Measurements from ENCODE around the gene CUX1.
"Not testable (repeated sequence)": the region's sequence is repeated elsewhere in the genome, so short reads cannot be mapped to it uniquely, and the experiment has no call there.

Gene CUX1

GRCh38 chr7:101975046-101975445, 157.6 kb downstream of the CUX1 start:
- in situ Hi-C loops (cut with MboI; ENCODE audit: low sequenced_read_pairs): no loop called here

GRCh38 chr7:101976411-101976810, 159.0 kb downstream of the CUX1 start:
- in situ Hi-C loops (cut with MboI; ENCODE audit: low sequenced_read_pairs): no loop called here

- in situ Hi-C loops (cut with MboI; ENCODE audit: low sequenced_read_pairs): no loop called here
Measured at GRCh38 chr7:101977249-101977648, 159.8 kb downstream of the CUX1 start.

- in situ Hi-C loops (cut with MboI; ENCODE audit: low sequenced_read_pairs): no loop called here
Measured at GRCh38 chr7:101978683-101979082, 161.3 kb downstream of the CUX1 start.

- in situ Hi-C loops (cut with MboI; ENCODE audit: low sequenced_read_pairs): no loop called here
Measured at GRCh38 chr7:101983147-101983811, 165.9 kb downstream of the CUX1 start.

GRCh38 chr7:101984133-101984879, 166.9 kb downstream of the CUX1 start:
- in situ Hi-C loops (cut with MboI; ENCODE audit: low sequenced_read_pairs): no loop called here

GRCh38 chr7:101985057-101985902, 167.9 kb downstream of the CUX1 start:
- in situ Hi-C loops (cut with MboI; ENCODE audit: low sequenced_read_pairs): no loop called here

GRCh38 chr7:101985903-101986734, 168.7 kb downstream of the CUX1 start:
- in situ Hi-C loops (cut with MboI; ENCODE audit: low sequenced_read_pairs): no loop called here

GRCh38 chr7:101987494-101987893, 170.1 kb downstream of the CUX1 start:
- in situ Hi-C loops (cut with MboI; ENCODE audit: low sequenced_read_pairs): no loop called here

GRCh38 chr7:101988060-101988459, 170.6 kb downstream of the CUX1 start:
- in situ Hi-C loops (cut with MboI; ENCODE audit: low sequenced_read_pairs): not testable (repeated sequence)

- in situ Hi-C loops (cut with MboI; ENCODE audit: low sequenced_read_pairs): no loop called here
Measured at GRCh38 chr7:101988513-101988912, 171.1 kb downstream of the CUX1 start.

- in situ Hi-C loops (cut with MboI; ENCODE audit: low sequenced_read_pairs): no loop called here
Measured at GRCh38 chr7:101989101-101989500, 171.7 kb downstream of the CUX1 start.

- in situ Hi-C loops (cut with MboI; ENCODE audit: low sequenced_read_pairs): no loop called here
Measured at GRCh38 chr7:101990811-101991418, 173.5 kb downstream of the CUX1 start.

- in situ Hi-C loops (cut with MboI; ENCODE audit: low sequenced_read_pairs): no loop called here
Measured at GRCh38 chr7:101991860-101992259, 174.4 kb downstream of the CUX1 start.

GRCh38 chr7:101993311-101993710, 175.9 kb downstream of the CUX1 start:
- in situ Hi-C loops (cut with MboI; ENCODE audit: low sequenced_read_pairs): no loop called here

GRCh38 chr7:101995121-101995520, 177.7 kb downstream of the CUX1 start:
- in situ Hi-C loops (cut with MboI; ENCODE audit: low sequenced_read_pairs): no loop called here

GRCh38 chr7:101996131-101996691, 178.8 kb downstream of the CUX1 start:
- in situ Hi-C loops (cut with MboI; ENCODE audit: low sequenced_read_pairs): no loop called here

- in situ Hi-C loops (cut with MboI; ENCODE audit: low sequenced_read_pairs): no loop called here
Measured at GRCh38 chr7:101996876-101997275, 179.4 kb downstream of the CUX1 start.

- in situ Hi-C loops (cut with MboI; ENCODE audit: low sequenced_read_pairs): no loop called here
Measured at GRCh38 chr7:101998029-101998905, 180.8 kb downstream of the CUX1 start.
